ENCODE data around the gene GNAO1. TPM values are rescaled to one million over a fixed set of nuclear protein-coding genes. Genes with fewer than 3 reads are reported as not detected.
A peak's percentile ranks its signal among the peaks of the same experiment; 100 is the strongest.

The GNAO1 gene
- polyA plus RNA-seq, 1 experiment = 0.01 TPM

- POLR2A ChIA-PET = interaction anchor here (1.0 to 1.7 kb wide), 3 partner anchors 12 to 94 kb away, joined by 4 to 6 read pairs (median 5); partner anchors contain the start of gene NUDT21
- CTCF ChIA-PET = interaction anchor here (0.5 to 3.7 kb wide), 34 partner anchors 9 to 885 kb away, joined by 3 to 28 read pairs (median 5); partner anchors contain the start of genes NUDT21 and OGFOD1
- Histone ChIP-seq H3K9me3 (ENCODE audit: control insufficient read depth, insufficient read depth, low read length) (no peaks in the 10 kb centered on the region), H3K27ac (ENCODE audit: low read depth, low read length) (peak overlapping the region; percentile 94), H3K27me3 (ENCODE audit: control insufficient read depth, insufficient read depth, low read length) (no peaks in the 10 kb centered on the region), H3K4me3 (ENCODE audit: low read depth, low read length) (peak overlapping the region; percentile 41)
- peak; percentile 70 for DNase-seq (ENCODE audit: low read depth, low spot score)
- TF ChIP-seq CTCF (IDR thresholded peaks at IDR 0.05; ENCODE audit: low read depth, low read length) = peak; percentile 90
These were observed 165.3 kb downstream of the GNAO1 start for GRCh38 chr16:56356276-56357240.

GRCh38 chr16:56357241-56357764 lies 166.0 kb downstream of the GNAO1 start:
- peak overlapping the region; percentile 41 for H3K4me3 ChIP-seq (ENCODE audit: low read depth, low read length)
- DNase-seq (ENCODE audit: low read depth, low spot score) = no peak
- POLR2A ChIA-PET = interaction anchor here (1.3 to 1.7 kb wide), 2 partner anchors 13 to 94 kb away, joined by 4 to 6 read pairs; partner anchors contain the start of gene NUDT21

GRCh38 chr16:56357765-56358322 lies 166.6 kb downstream of the GNAO1 start:
- ChIA-PET CTCF (interaction anchor here (2.8 to 3.7 kb wide), 2 partner anchors 12 to 39 kb away, joined by 26 to 28 read pairs; no protein-coding TSS in a partner anchor), POLR2A (no interaction called here)
- no peaks in the 10 kb centered on the region for H3K9me3 ChIP-seq (ENCODE audit: control insufficient read depth, insufficient read depth, low read length)
- no peaks in the 10 kb centered on the region for H3K27me3 ChIP-seq (ENCODE audit: control insufficient read depth, insufficient read depth, low read length)
- peak overlapping the region; percentile 94 for H3K27ac ChIP-seq (ENCODE audit: low read depth, low read length)
- H3K4me3 ChIP-seq (ENCODE audit: low read depth, low read length) = no peak overlapping the region
- TF ChIP-seq CTCF (IDR thresholded peaks at IDR 0.05; ENCODE audit: low read depth, low read length) = 0 out of 2 replicates have a peak, but pooled peaks have one; percentile 15
- DNase-seq (ENCODE audit: low read depth, low spot score) = no peak

More at GRCh38 chr16:56357241-56357764, 166.0 kb downstream of the GNAO1 start:
- Histone ChIP-seq H3K27me3 (ENCODE audit: control insufficient read depth, insufficient read depth, low read length) (no peaks in the 10 kb centered on the region), H3K27ac (ENCODE audit: low read depth, low read length) (peak overlapping the region; percentile 94), H3K9me3 (ENCODE audit: control insufficient read depth, insufficient read depth, low read length) (no peaks in the 10 kb centered on the region)
- no peak for TF ChIP-seq CTCF (IDR thresholded peaks at IDR 0.05; ENCODE audit: low read depth, low read length)
- CTCF ChIA-PET = interaction anchor here (0.8 to 3.7 kb wide), 5 partner anchors 13 to 94 kb away, joined by 3 to 28 read pairs (median 7); partner anchors contain the start of genes NUDT21 and OGFOD1

- no peaks in the 10 kb centered on the region for H3K27me3 ChIP-seq (ENCODE audit: control insufficient read depth, insufficient read depth, low read length)
- no peak overlapping the region for H3K27ac ChIP-seq (ENCODE audit: low read depth, low read length)
- TF ChIP-seq CTCF (IDR thresholded peaks at IDR 0.05; ENCODE audit: low read depth, low read length) = no peak
- no peak for DNase-seq (ENCODE audit: low read depth, low spot score)
- H3K4me3 ChIP-seq (ENCODE audit: low read depth, low read length) = no peak overlapping the region
- H3K9me3 ChIP-seq (ENCODE audit: control insufficient read depth, insufficient read depth, low read length) = no peaks in the 10 kb centered on the region
- ChIA-PET POLR2A (no interaction called here), CTCF (no interaction called here)
These were observed 169.1 kb downstream of the GNAO1 start for GRCh38 chr16:56360117-56361008.

Measured in AG04450 (cell line).